NT2/D1 (cell line): ENCODE measurements around the gene ZNF443.

Experiments used
- YY1 ChIP-seq: IDR thresholded peaks from 2 replicates; pipeline ENCODE4 v1.6.1; 2011; ENCODE audit not compliant: insufficient read length, insufficient read depth
- ZNF274 ChIP-seq: IDR thresholded peaks from 2 replicates; pipeline ENCODE4 v1.6.1; 2011; ENCODE audit warnings: mild to moderate bottlenecking, low read depth, low read length

- no peak for TF ChIP-seq ZNF274
- TF ChIP-seq YY1 = no peak
These were observed 15.5 kb downstream of the ZNF443 start for GRCh38 chr19:12425236-12425887.
